Astrocyte of the hippocampus (primary cell): ENCODE data around the gene ZNF600.
A peak's percentile ranks its signal among the peaks of the same experiment; 100 is the strongest.
"Not testable (repeated sequence)": the region's sequence is repeated elsewhere in the genome, so short reads cannot be mapped to it uniquely, and the experiment has no call there.

Experiments
- DNase-seq: peaks from one replicate; pipeline ENCODE4 v3.0.0; 2011; ENCODE audit warnings: low read depth, low spot score

Gene ZNF600

DNA sequence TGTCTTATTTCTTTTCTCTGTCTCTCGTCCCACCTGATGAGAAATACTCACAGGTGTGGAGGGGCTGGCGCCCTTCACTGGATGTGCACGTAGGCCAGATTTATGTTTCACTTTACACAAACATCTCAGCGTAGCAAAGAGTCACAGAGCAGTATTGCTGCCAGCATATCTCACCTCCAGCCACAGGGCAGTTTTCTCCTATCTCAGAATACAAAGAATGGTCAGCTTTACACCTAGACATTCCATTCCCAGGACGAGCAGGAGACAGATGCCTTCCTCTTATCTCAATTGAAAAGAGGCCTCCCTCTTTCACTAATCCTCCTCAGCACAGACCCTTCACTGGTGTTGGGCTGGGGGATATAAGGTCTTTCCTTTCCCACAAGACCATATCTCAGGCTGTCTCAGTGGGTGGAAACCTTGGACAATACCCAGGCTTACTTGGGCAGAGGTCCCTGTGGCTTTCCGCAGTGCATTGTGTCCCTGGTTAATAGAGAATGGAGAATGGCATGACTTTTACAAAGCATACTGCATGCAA lies 44.6 kb downstream of the ZNF600 start:
- DNase-seq = peak; percentile 4

DNA sequence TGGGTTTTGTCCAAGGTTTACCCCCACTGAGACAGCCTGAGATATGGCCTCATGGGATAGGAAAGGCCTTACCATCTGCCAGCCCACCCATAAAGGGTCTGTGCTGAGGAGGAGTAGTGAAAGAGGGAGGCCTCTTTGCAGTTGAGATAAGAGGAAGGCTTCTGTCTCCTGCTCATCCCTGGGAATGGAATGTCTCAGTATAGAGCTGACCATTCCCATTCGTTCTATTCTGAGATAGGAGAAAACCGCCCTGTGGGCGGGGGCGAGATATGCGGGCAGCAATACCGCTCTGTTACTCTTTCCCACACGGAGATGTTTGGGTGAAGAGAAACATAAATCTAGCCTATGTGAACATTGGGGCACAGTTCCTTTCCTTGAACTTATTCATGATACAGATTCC lies 45.2 kb downstream of the ZNF600 start:
- not testable (repeated sequence) for DNase-seq

DNA sequence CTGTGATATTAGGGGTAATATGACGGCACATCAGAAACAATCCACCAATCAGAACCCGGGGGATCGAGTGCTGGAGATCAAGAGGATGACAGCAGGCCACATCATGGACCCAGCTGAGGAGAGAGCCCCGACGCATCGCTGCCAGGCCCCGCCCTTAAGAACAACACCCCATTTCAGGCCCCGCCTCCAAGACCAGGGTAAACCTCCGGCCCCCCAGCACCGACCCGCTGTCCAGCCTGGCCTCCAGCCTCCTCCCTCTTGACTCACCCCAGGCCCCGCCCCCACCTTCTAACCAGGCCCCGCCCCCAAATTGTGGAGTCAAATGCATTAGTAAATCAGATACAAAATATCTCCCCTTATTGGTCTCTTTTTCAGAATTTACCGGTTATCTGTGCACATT lies 47.0 kb downstream of the ZNF600 start:
- no peak for DNase-seq

DNA sequence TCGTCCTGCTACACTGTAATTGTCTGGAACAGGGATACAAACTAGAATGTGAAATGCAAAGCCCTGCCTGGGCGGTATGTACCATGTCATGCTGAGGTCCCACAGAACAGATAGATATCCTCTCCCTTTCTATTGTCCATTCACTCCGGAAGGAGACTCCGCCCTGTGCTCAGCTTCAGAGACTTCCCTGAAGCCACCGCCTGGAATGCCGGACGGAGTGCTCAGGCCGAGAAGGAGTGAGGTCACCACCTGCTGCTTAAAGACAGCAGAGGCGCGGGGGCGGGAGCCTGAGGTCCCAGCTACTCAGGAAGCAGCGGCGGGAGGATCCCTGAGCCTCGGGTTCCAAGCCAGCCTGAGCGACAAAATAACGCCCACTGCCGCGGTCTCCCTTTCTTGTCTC lies 50.9 kb downstream of the ZNF600 start:
- DNase-seq = peak; percentile 5

DNA sequence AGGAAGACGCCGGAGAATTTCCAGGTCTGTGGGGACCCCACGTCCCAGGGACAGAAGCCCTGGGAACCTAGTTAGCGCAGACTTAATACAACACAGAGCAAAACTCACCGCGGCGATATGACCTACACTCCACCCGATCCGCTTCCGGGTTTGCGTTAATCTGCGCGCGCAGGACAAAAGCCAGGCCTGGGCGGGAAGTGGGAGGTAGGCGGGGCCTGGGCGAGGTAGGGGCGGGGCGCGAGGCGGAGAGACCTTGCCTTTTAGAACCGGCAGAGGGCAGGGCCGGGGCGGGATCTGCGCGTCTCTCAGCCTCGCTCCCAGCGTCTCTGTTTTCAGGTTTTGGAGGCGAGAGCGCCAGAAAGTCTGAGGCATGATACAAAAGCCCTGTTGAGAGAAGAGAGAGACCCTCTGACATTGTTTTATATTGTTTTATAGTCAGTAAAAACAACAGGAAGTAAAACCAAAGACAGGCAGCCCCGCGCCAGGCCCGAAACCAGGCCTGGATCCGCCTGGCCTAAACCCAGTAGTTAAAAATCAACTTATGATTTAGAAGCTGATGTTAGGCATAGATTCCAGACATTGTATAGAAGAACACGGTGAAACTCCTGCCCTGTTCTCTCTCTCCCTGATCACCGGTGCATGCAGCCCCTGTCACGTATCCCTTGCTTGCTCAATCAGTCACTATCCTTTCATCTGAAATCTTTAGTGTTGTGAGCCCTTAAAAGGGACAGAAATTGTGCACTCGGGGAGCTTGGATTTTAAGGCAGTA lies 51.5 kb downstream of the ZNF600 start, which contains the start of gene ZNF611:
ZNF611 (minus strand) TSS at position 152 of the 769 bp plus-strand sequence. CDS start 19,150 bp downstream, outside the sequence.
- peak; percentile 98 for DNase-seq

DNA sequence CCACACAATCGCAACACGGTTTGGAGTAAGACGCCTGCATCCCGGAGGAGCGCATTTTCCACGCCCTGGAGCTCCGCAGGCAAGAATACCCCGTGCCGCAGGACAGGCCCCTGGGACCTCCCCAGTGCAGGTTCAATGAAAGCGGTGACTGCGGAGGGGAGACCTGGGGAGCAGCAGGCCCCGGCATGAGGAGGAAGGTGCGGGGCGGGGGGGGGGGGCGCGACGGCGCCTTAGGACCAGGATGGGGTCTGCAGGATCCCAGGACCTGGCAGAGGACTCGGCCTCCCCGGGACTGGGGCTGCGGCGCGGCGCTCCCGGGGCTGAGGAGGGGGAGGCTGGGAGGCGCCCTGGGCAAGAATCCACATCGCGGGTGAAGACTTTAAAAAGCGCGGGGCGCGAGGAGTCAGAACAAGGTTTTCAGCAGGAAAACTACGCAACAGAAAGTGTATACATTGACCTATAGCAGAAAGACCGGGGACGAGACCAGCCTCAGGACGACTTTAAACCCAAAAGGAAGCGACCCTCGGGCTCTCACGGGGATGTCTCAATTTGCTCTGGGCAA lies 52.2 kb downstream of the ZNF600 start:
- peak; percentile 46 for DNase-seq

DNA sequence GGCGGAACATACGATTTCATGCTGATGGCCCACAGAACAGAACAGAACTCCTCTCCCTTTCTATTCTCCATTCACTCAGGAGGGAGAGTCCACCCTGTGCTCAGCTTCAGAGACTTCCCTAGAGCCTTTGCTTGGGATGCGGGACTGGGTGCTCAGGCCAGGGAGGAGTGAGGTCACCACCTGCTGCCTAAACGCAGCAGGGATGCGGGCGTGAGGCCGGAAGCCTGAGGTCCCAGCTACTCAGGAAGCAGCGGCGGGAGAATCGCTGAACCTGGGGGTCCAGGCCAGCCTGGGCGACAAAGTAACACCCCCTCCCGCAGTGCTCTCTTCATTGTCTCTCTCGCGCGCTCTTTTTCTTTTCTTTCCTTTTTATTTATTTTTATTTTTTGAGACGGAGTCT lies 60.5 kb downstream of the ZNF600 start:
- DNase-seq = not testable (repeated sequence)

DNA sequence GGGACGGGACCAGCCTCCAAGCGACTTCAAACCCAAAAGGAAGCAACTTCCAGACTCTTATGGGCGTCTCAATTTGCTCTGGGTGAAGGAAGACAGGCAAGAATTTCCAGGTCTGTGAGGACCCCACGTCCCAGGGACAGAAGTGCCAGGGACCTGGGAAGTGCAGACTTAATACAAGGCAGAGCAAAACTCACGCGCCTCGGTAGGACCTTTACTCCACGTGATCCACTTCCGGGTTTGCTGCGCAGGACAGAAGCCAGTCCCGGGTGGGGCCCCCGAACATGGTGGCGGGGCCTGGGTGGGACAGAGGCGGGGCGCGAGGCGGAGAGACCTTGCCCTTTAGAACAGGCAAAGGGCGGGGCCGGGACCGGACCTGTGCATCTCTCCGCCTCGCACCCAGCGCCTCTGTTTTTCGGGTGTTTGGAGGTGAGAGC lies 61.0 kb downstream of the ZNF600 start:
- no peak for DNase-seq

DNA sequence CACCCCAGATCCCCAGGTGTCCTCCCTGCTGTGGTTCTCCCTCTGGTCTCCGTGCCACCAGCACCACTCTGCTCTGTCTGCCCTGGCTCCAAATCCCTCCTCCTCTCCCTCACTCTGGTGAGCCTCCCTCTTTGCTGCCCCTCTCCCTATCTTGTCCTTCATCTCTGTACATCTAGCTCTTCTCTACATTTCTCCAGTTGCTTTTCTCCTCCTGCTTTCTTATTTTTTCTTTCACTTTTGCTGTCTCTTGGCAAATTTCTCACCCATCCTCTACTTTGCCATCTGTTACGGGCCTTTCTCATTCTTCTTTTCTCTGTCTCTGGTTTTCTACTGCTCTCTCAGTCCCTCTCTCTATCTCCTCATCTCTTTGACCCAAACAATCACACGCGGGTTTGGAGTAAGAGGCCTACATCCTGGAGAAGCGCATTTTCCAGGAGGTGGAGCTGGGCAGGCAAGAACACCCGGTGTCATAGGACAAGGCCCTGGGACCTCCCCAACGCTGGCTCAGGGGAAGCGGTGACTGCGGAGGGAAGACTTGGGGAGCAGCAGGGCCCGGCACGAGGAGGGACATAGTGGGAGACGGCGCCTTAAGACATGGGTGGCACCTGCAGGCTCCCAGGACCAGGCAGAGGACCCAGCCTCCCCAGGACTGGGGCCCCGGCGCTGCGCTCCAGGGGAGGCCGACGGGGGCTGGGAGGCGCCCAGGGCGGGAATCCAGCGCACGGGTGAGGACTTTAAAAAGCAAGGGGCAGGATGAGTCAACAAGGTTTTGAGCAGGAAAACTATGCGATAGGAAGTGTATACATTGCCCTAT lies 61.7 kb downstream of the ZNF600 start:
- DNase-seq = no peak

DNA sequence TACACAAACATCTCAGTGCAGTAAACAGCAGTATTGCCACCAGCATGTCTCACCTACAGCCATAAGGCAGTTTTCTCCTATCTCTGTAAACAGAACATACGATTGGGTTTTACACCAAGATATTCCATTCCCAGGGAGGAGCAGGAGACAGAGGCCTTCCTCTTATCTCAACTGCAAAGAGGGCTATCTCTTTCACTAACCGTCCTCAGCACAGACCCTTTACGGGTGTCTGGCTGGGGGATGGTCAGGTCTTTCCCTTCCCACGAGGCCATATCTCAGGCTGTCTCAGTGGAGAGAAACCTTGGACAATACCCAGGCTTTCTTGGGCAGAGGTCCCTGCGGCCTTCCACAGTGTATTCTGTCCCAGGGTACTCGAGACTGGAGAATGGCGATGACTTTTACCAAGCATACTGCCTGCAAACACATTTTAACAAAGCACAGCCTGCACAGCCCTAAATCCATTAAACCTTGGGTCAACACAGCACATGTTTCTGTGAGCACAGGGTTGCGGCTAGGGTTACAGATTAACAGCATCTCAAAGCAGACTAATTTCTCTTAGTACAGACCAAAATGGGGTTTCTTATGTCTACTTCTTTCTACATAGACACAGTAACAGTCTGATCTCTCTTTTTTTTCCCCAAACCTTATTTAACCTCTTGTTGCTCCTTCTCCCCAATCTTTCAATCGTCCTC lies 62.5 kb downstream of the ZNF600 start:
- DNase-seq = not testable (repeated sequence)

DNA sequence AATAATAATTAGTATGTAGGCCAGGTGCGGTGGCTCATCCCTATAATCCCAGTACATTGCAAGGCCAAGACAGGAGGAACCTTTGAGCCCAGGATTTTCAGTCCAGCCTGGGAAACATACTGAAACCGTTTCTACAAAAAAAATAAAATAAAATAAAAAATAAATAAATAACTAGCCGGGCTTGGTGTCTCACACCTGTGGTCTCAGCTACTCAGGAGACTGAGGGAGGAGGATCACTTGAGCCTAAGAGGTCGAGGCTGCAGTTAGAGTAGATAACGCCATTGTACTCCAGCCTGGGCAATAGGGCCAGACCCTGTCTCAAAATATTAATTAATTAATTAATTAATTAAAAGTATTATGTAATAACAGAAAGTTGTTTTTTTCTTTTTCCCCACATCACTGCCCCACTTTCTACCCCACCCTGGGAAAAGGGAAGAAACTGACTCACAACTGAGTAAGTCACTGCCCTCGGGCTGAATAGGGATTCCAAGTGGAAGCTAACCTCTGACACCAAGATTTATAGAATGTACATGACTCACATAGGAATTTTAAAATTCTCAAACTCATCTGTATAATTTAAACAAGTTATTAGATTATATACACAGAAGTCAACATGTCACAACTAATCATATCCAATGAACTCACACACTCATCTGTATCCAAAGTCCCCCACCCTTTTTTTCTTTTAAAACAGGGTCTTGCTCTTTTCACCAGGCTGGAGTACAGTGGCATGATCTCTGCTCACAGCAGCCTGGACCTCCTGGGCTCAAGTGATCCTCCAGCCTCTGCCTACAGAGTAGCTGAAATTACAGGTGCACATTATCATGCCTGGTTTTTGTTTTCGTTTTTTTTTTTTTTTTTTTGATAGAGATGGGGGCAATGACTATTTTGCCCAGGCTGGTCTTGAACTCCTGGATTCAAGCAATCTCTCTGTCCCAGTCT lies 64.3 kb downstream of the ZNF600 start:
- DNase-seq = peak; percentile 14

DNA sequence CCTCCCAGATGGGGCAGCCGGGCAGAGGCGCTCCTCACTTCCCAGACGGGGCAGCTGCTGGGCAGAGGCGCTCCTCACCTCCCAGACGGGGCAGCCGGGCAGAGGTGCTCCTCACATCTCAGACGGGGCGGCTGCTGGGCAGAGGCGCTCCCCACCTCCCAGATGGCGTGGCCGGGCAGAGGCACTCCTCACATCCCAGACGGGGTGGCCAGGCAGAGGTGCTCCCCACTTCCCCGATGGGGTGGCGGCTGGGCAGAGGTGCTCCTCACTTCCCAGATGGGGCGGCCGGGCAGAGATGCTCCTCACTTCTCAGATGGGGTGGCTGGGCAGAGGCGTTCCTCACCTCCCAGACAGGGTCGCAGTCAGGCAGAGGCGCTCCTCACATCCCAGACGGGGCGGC lies 66.0 kb downstream of the ZNF600 start:
- not testable (repeated sequence) for DNase-seq

DNA sequence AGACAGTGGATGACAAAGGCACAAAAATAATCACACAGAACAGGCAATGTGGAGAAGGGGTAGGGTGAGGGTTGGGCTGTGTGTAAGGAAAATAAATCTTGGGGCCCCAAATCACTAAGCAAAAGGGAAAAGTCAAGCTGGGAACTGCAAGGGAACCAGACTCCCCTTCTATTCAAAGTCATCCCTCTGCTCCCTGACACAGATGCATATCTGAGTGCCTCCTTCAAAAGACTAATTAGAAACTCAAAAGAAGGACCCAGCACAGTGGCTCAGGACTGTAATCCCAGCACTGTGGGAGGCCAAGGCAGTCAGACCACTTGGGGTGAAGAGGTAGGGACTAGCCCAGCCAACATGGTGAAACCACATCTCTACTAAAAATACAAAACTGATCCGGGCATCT lies 70.1 kb downstream of the ZNF600 start:
- no peak for DNase-seq

DNA sequence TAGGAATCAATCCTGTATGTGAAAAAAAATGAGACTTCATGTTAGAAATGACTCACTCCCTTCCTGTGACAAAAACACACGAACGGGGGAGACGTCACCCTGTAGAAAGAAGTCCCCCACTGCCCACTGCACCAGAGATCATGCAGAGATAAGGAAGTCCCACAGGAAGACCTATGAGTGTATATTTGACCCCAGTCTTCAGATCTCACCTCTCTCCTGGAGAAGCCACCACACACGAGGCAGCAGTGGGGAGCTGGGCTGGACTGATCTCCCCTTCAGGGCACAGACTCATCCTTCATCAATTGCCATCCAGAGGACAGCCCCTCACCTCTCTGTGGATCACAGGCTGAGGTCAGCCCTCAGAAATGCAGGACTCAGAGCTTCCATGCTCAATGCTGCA lies 70.7 kb downstream of the ZNF600 start:
- DNase-seq = not testable (repeated sequence)

DNA sequence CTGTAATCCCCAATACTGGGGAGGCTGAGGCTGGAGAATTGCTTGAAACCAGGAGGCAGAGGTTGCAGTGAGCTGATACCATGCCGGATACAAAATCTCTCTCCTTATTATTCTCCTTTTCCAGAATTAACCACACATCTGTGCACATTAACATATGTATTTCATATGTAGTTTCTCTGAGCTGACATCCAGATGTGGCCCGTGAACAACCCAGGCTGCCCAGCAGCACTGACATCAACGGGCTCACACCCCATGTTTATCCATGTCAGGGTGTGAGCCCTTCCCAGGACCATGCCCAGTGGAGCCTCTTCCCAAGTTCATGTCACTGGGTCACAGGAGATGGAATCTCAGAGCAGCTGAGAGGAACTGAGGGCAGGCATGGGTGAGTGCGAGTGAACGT lies 71.3 kb downstream of the ZNF600 start:
- not testable (repeated sequence) for DNase-seq
